MM.1S (cell line): Measurements from ENCODE around the gene CEACAM16.
A peak's percentile ranks its signal among the peaks of the same experiment; 100 is the strongest.

Source experiments
- DNase-seq: peaks from one replicate; pipeline ENCODE4 v3.0.0-alpha.2; 2015
- H2AFZ ChIP-seq: fragments of 300-600 bp; sonication (generic); 2 replicates; pipeline ENCODE4 v1.6.0; 2016; ENCODE audit warnings: antibody characterized with exemption, low read length
- H3F3A ChIP-seq: fragments of 300-600 bp; sonication (generic); 2 replicates; pipeline ENCODE4 v1.6.1; 2016; ENCODE audit warnings: mild to moderate bottlenecking, antibody characterized with exemption, low read length, moderate library complexity, mixed read lengths; ENCODE audit not compliant: insufficient read depth
- H3K27ac ChIP-seq: fragments of 300-600 bp; sonication (generic); 2 replicates; pipeline ENCODE4 v1.5.1; 2016; ENCODE audit warnings: mild to moderate bottlenecking, low read length
- H3K27me3 ChIP-seq: fragments of 300-600 bp; sonication (generic); replicated peaks from 2 replicates; pipeline ENCODE4 v1.6.0; 2016; ENCODE audit warnings: low read length; ENCODE audit not compliant: insufficient read depth
- H3K36me3 ChIP-seq: fragments of 300-600 bp; sonication (generic); replicated peaks from 2 replicates; pipeline ENCODE4 v1.6.1; 2016; ENCODE audit warnings: mild to moderate bottlenecking, low read length, mixed read lengths; ENCODE audit not compliant: insufficient read depth
- H3K4me1 ChIP-seq: fragments of 300-600 bp; sonication (generic); 2 replicates; pipeline ENCODE4 v1.6.1; 2016; ENCODE audit warnings: low read length, mixed read lengths
- H3K4me2 ChIP-seq: fragments of 300-600 bp; sonication (generic); 2 replicates; pipeline ENCODE4 v1.6.0; 2016; ENCODE audit warnings: low read depth, low read length
- H3K4me3 ChIP-seq: fragments of 300-600 bp; sonication (generic); 2 replicates; pipeline ENCODE4 v1.5.1; 2016; ENCODE audit warnings: low read length, mixed read lengths
- H3K79me2 ChIP-seq: fragments of 300-600 bp; sonication (generic); 2 replicates; pipeline ENCODE4 v1.6.1; 2016; ENCODE audit warnings: mixed run types, low read length, mixed read lengths
- H3K9ac ChIP-seq: fragments of 300-600 bp; sonication (generic); 2 replicates; pipeline ENCODE4 v1.6.1; 2016; ENCODE audit warnings: low read length, mixed read lengths
- H3K9me2 ChIP-seq: fragments of 300-600 bp; sonication (generic); replicated peaks from 2 replicates; pipeline ENCODE4 v1.6.1; 2016; ENCODE audit warnings: mild to moderate bottlenecking, low read length, mixed read lengths; ENCODE audit not compliant: insufficient read depth
- H3K9me3 ChIP-seq: fragments of 300-600 bp; sonication (generic); replicated peaks from 2 replicates; pipeline ENCODE4 v1.6.1; 2016; ENCODE audit warnings: mild to moderate bottlenecking, low read length, mixed read lengths; ENCODE audit not compliant: insufficient read depth
- H4K20me1 ChIP-seq: fragments of 300-600 bp; sonication (generic); 2 replicates; pipeline ENCODE4 v1.6.1; 2016; ENCODE audit warnings: mild to moderate bottlenecking, low read length, moderate library complexity, mixed read lengths; ENCODE audit not compliant: insufficient read depth
- CTCF ChIP-seq: fragments of 300-600 bp; sonication (generic); IDR thresholded peaks from 2 replicates; pipeline ENCODE4 v1.5.1; 2016; ENCODE audit warnings: antibody characterized with exemption, low read length, mixed read lengths
- EZH2 ChIP-seq: fragments of 300-600 bp; sonication (generic); optimal IDR thresholded peaks from 2 replicates; pipeline ENCODE3; 2017; ENCODE audit warnings: low read depth, mild to moderate bottlenecking, antibody characterized with exemption, low read length, mixed read lengths
- EZH2phosphoT487 ChIP-seq: fragments of 300-600 bp; sonication (generic); IDR thresholded peaks from 2 replicates; pipeline ENCODE4 v1.6.1; 2018; ENCODE audit warnings: antibody characterized with exemption, low read length

CEACAM16 gene

GRCh38 chr19:44701228-44701627 lies 2.3 kb downstream of the CEACAM16 start:
- Histone ChIP-seq H3K79me2 (0 out of 2 replicates have a peak, but pooled peaks cover 7% of the 10 kb centered on the region), H3K4me3 (no peak overlapping the region), H3F3A (no peaks in the 10 kb centered on the region), H3K9me2 (no peaks in the 10 kb centered on the region), H3K4me2 (peak overlapping the region; percentile 40; the same call in 1 of the 2 replicates), H3K27me3 (no peaks in the 10 kb centered on the region), H3K9me3 (no peaks in the 10 kb centered on the region), H3K36me3 (no peaks in the 10 kb centered on the region), H3K27ac (no peak overlapping the region), H3K9ac (no peak overlapping the region; the same call in 1 of the 2 replicates), H2AFZ (no peak overlapping the region), H3K4me1 (0 out of 2 replicates have a peak, but pooled peaks cover 3% of the 10 kb centered on the region), H4K20me1 (no peaks in the 10 kb centered on the region)
- TF ChIP-seq EZH2 = no peak
- no peak for TF ChIP-seq CTCF
- no peak for DNase-seq

- Histone ChIP-seq H3F3A (no peaks in the 10 kb centered on the region), H3K9me3 (no peaks in the 10 kb centered on the region), H3K4me3 (peak overlapping the region; percentile 70), H3K4me1 (0 out of 2 replicates have a peak, but pooled peaks cover 3% of the 10 kb centered on the region), H3K36me3 (no peaks in the 10 kb centered on the region), H3K9ac (peak overlapping the region; percentile 79), H3K27me3 (no peaks in the 10 kb centered on the region), H4K20me1 (no peaks in the 10 kb centered on the region), H3K4me2 (peak overlapping the region; percentile 40; the same call in 1 of the 2 replicates), H2AFZ (peak overlapping the region; percentile 62), H3K79me2 (0 out of 2 replicates have a peak, but pooled peaks cover 7% of the 10 kb centered on the region), H3K27ac (peak overlapping the region; percentile 60; the same call in 1 of the 2 replicates), H3K9me2 (no peaks in the 10 kb centered on the region)
- peak; percentile 81 for DNase-seq
- TF ChIP-seq EZH2 (no peak), EZH2phosphoT487 (no peak), CTCF (no peak)
Measured at GRCh38 chr19:44702551-44703176, 3.7 kb downstream of the CEACAM16 start.

- H3K27me3 ChIP-seq = no peaks in the 10 kb centered on the region
- no peak overlapping the region for H3K4me3 ChIP-seq
- no peaks in the 10 kb centered on the region for H3K36me3 ChIP-seq
- H2AFZ ChIP-seq = peak overlapping the region; percentile 62
- H3K9me3 ChIP-seq = no peaks in the 10 kb centered on the region
- H3K9me2 ChIP-seq = no peaks in the 10 kb centered on the region
- no peak for TF ChIP-seq EZH2
- TF ChIP-seq CTCF = no peak
- no peak for TF ChIP-seq EZH2phosphoT487
- no peak overlapping the region for H3K4me2 ChIP-seq
- 0 out of 2 replicates have a peak, but pooled peaks cover 7% of the 10 kb centered on the region for H3K79me2 ChIP-seq
- peak overlapping the region; percentile 79; the same call in 1 of the 2 replicates for H3K9ac ChIP-seq
- DNase-seq = no peak
- H3F3A ChIP-seq = no peaks in the 10 kb centered on the region
- 0 out of 2 replicates have a peak, but pooled peaks cover 3% of the 10 kb centered on the region for H3K4me1 ChIP-seq
- H4K20me1 ChIP-seq = no peaks in the 10 kb centered on the region
- H3K27ac ChIP-seq = no peak overlapping the region
Measured at GRCh38 chr19:44703336-44704078, 4.6 kb downstream of the CEACAM16 start.
